Peyer's patch (tissue), 4 donors: ENCODE results near the gene TUSC2. TPM values are rescaled to one million over a fixed set of nuclear protein-coding genes. Genes with fewer than 3 reads are reported as not detected.
"Not testable (repeated sequence)": the region's sequence is repeated elsewhere in the genome, so short reads cannot be mapped to it uniquely, and the experiment has no call there.

Experiments
- DNase-seq, 3 donors: peaks; one replicate each; pipeline ENCODE4 v3.0.0-alpha.2; 2017 to 2019
- H3K27ac ChIP-seq, 4 donors: fragments of 200-600 bp; sonication (generic); one replicate each; pipeline ENCODE4 v1.5.1; 2016 to 2019
- H3K27me3 ChIP-seq, 2 donors: fragments of 200-600 bp; sonication (generic); one replicate each; pipeline ENCODE4 v1.5.1; 2019
- H3K36me3 ChIP-seq, 3 donors: fragments of 200-600 bp; sonication (generic); one replicate each; pipeline ENCODE4 v1.5.1; 2016 to 2019
- H3K4me1 ChIP-seq, 4 donors: fragments of 200-600 bp; sonication (generic); one replicate each; pipeline ENCODE4 v1.5.1; 2016 to 2019
- H3K4me3 ChIP-seq, 4 donors: fragments of 200-600 bp; sonication (generic); 1 replicate in 3 of 4; 2 replicates in 1 of 4; pipeline ENCODE4 v1.5.1; 2016 to 2019; ENCODE audit warnings: mild to moderate bottlenecking in 1 of 4
- H3K9me3 ChIP-seq, 4 donors: fragments of 200-600 bp; sonication (generic); one replicate each; pipeline ENCODE4 v1.5.1; 2016 to 2019; ENCODE audit warnings: mild to moderate bottlenecking in 1 of 4
- CTCF ChIP-seq, 6 experiments: fragments of 450-650 bp in 4 of 6; fragments of 200-600 bp in 2 of 6; sonication (generic) in 1 of 6; IDR thresholded peaks; one replicate each; pipeline ENCODE4 v1.5.1; 2017 to 2019; ENCODE audit warnings: antibody characterized with exemption in 6 of 6, mild to moderate bottlenecking in 3 of 6, moderate library complexity in 1 of 6
- POLR2A ChIP-seq, 2 donors: fragments of 450-650 bp; IDR thresholded peaks; one replicate each; pipeline ENCODE4 v1.5.1; 2017; ENCODE audit warnings: antibody characterized with exemption in 2 of 2, mild to moderate bottlenecking in 2 of 2, moderate library complexity in 2 of 2
- total RNA-seq, 4 donors: library from RNA; depleted of rRNA; stranded (reverse); fragments of >200 nt; gene quantifications; one replicate each; pipeline ENCODE4 v1.1.0, GENCODE V29; 2016

TUSC2 gene
- total RNA-seq, 4 donors from 2014 or later: 5.8 to 19.8 (median 17.5) TPM

DNA sequence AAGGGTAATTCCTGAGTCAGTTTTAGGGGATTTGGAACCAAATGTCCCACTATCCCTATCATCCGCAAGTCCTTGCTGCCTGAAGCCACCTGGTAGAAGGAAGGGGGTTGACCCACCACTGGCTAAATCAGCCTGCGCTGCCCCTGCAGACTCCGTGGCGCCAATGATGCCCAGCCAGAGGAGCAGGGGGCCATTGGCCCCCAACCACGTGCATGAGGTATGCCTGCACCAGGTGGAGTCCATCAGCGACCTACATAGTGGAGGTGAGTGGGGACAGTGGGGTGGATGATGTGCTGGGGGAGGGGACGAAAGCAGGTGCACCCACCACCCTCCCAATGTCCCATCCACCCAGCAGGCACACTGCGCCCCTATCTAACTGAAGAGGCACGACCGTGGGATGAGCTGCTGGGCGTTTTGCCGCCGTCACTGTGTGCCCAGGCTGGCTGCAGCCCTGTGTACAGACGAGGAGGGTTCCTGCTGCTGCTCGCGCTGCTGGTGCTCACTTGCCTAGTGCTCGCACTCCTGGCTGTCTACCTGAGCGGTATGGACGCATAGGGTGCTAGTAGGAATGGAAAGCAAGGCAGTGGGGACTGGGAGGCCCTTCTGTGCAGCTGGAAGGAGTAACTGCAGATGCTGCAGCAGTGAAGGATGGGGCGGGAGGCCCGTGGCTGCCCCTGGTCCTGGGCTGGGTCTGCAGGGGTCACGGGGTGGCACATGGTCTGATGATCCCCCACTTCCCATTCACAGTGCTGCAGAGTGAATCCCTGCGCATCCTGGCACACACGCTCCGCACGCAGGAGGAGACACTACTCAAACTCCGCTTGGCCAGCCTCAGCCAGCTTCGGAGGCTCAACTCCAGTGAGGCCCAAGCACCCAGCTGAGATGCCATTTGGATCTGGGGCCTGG, 41.4 kb downstream of the TUSC2 start:
- peaks cover 0 to 38% (median 0%) of the 10 kb centered on the region in 3 donors for H3K36me3 ChIP-seq
- no peaks in the 10 kb centered on the region for H3K27me3 ChIP-seq
- peak in 1 of 3 donors; percentile 42 for DNase-seq

GRCh38 chr3:50284121-50284520, 43.9 kb downstream of the TUSC2 start:
- not testable (repeated sequence) for H3K27me3 ChIP-seq, H3K4me3 ChIP-seq, DNase-seq, H3K9me3 ChIP-seq, H3K27ac ChIP-seq, H3K4me1 ChIP-seq
- peaks cover 0 to 25% (median 0%) of the 10 kb centered on the region in 3 donors for H3K36me3 ChIP-seq

More for the DNA sequence above, 41.4 kb downstream of the TUSC2 start:
- TF ChIP-seq POLR2A (IDR thresholded peaks at IDR 0.05) (no peak), CTCF (IDR thresholded peaks at IDR 0.05) (no peak)
- H3K9me3 ChIP-seq: no peaks in the 10 kb centered on the region
- H3K27ac ChIP-seq: no peak overlapping the region
- no peak overlapping the region for H3K4me3 ChIP-seq
- peaks cover 0 to 14% (median 2%) of the 10 kb centered on the region in 4 donors for H3K4me1 ChIP-seq

GRCh38 chr3:50279255-50280016, 48.6 kb downstream of the TUSC2 start:
- Histone ChIP-seq H3K36me3 (peaks cover 0 to 9% (median 0%) of the 10 kb centered on the region in 3 donors), H3K9me3 (no peaks in the 10 kb centered on the region), H3K4me3 (no peak overlapping the region), H3K27me3 (no peaks in the 10 kb centered on the region), H3K4me1 (peaks cover 0 to 18% (median 1%) of the 10 kb centered on the region in 4 donors), H3K27ac (no peak overlapping the region)
- no peak for DNase-seq
- TF ChIP-seq CTCF (IDR thresholded peaks at IDR 0.05): no peak
- TF ChIP-seq POLR2A (IDR thresholded peaks at IDR 0.05): no peak

- TF ChIP-seq CTCF (IDR thresholded peaks at IDR 0.05) (no peak), POLR2A (IDR thresholded peaks at IDR 0.05) (no peak)
- Histone ChIP-seq H3K27ac (no peak within 1 kb of the TSS), H3K9me3 (no peaks in the 10 kb centered on the region), H3K27me3 (no peaks in the 10 kb centered on the region), H3K36me3 (peaks cover 0 to 11% (median 0%) of the 10 kb centered on the region in 3 donors), H3K4me1 (peaks cover 0 to 19% (median 4%) of the 10 kb centered on the region in 4 donors), H3K4me3 (no peak within 1 kb of the TSS)
- DNase-seq: no peak
Measured at GRCh38 chr3:50278880-50279224, 49.2 kb downstream of the TUSC2 start, which contains the start of gene LSMEM2. TSS of gene LSMEM2 (plus strand) at chr3:50279087. CDS start at chr3:50279114, 27 bp downstream.

- H3K27me3 ChIP-seq: no peaks in the 10 kb centered on the region
- peaks cover 0 to 15% (median 0%) of the 10 kb centered on the region in 3 donors for H3K36me3 ChIP-seq
- H3K4me1 ChIP-seq: peaks cover 1 to 21% (median 9%) of the 10 kb centered on the region in 4 donors
- no peak overlapping the region for H3K4me3 ChIP-seq
- DNase-seq: no peak
- TF ChIP-seq POLR2A (IDR thresholded peaks at IDR 0.05) (no peak), CTCF (IDR thresholded peaks at IDR 0.05) (no peak)
- no peak overlapping the region for H3K27ac ChIP-seq
- H3K9me3 ChIP-seq: no peaks in the 10 kb centered on the region
Measured at GRCh38 chr3:50278123-50278879, 49.7 kb downstream of the TUSC2 start.
